SW 1271 (cell line): ENCODE results near the gene CD70.
A peak's percentile ranks its signal among the peaks of the same experiment; 100 is the strongest.
"Not testable (repeated sequence)": the region's sequence is repeated elsewhere in the genome, so short reads cannot be mapped to it uniquely, and the experiment has no call there.

Source experiments
- DNase-seq, 2 experiments: peaks; one replicate each; lab custom pipeline; 2025; lab: John Stamatoyannopoulos, UW

The CD70 gene, protein sequence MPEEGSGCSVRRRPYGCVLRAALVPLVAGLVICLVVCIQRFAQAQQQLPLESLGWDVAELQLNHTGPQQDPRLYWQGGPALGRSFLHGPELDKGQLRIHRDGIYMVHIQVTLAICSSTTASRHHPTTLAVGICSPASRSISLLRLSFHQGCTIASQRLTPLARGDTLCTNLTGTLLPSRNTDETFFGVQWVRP

DNA sequence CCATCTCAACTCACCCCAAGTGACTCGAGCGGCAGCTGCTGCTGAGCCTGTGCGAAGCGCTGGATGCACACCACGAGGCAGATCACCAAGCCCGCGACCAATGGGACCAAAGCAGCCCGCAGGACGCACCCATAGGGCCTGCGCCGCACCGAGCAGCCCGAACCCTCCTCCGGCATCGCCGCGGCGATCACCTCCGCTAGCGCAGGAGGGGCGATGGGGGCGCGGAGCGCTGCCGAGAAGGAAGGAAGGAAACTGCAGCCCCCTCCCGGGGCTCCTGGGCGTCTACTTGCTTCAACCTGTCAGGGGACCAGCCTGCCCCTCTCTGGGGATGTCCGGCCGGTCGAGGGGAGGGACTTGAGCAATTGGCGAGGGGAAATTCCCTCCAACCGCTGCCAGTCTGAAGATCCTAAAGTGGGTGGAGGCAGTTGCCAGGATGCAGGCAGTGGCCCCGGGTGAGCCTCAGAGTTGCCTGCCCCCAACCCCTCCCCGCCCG, at the start of gene CD70:
Gene CD70 (minus strand): TSS at position 324 of the 493 bp plus-strand sequence. CDS start 148 bp downstream, at position 176.
- peak in 1 of 2 experiments; percentile 39 for DNase-seq

DNA sequence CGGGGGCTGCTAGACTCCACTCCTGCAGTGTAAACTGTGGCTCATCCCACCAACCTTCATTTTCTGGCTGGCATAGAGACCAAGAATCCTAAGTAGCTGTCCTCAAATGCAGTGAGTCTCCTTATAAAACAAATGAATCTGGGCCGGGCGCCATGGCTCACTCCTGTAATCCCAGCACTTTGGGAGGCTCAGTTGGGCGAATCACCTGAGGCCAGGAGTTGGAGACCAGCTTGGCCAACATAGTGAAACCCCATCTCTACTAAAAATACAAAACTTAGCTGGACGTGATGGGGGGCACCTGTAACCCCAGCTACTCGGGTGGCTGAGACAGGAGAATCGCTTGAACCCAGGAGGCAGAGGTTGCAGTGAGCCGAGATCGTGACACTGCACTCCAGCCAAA, 49.4 kb upstream of the CD70 start:
- not testable (repeated sequence) for DNase-seq

DNA sequence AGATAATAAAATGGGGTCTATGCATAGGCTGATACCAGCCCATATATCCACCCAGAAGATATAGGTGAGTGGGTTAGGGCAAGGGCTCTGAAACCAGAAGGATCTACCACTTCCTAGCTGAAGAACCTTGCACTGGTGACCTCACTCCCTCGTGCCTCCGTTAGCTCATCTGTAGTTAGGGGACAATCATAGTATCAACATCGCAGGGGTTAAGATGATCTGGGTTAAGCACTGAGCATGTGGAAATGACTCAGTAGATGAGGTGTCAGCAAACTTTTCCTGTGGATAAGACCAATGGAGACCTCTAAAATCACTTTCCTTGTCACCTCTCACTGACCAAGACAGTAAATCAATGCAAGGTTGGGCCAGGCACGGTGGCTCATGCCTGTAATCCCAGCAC, 48.5 kb upstream of the CD70 start:
- peak in 1 of 2 experiments; percentile 6 for DNase-seq

GRCh38 chr19:6633456-6633813, 42.5 kb upstream of the CD70 start:
- not testable (repeated sequence) for DNase-seq

DNA sequence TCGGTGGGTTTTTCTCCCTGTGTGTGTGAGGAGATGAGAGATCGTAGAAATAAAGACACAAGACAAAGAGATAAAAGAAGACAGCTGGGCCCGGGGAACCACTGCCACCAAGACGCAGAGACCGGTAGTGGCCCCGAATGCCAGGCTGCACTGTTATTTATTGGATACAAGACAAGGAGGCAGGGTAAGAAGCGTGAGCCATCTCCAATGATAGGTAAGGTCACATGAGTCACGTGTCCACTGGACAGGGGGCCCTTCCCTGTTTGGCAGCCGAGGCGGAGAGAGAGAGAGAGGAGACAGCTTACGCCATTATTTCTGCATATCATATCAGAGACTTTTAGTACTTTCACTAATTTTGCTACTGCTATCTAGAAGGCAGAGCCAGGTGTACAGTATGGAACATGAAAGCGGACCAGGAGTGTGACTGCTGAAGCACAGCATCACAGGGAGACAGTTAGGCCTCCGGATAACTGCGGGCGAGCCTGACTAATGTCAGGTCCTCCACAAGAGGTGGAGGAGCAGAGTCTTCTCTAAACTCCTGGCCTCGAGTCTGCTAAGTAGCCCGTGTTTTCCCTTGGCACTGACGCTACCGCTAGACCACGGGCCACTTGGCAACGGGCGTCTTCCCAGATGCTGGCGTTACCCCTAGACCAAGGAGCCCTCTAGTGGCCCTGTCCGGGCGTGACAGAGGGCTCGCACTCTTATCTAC, 42.0 kb upstream of the CD70 start:
- peak; percentile 21 to 71 for DNase-seq

DNA sequence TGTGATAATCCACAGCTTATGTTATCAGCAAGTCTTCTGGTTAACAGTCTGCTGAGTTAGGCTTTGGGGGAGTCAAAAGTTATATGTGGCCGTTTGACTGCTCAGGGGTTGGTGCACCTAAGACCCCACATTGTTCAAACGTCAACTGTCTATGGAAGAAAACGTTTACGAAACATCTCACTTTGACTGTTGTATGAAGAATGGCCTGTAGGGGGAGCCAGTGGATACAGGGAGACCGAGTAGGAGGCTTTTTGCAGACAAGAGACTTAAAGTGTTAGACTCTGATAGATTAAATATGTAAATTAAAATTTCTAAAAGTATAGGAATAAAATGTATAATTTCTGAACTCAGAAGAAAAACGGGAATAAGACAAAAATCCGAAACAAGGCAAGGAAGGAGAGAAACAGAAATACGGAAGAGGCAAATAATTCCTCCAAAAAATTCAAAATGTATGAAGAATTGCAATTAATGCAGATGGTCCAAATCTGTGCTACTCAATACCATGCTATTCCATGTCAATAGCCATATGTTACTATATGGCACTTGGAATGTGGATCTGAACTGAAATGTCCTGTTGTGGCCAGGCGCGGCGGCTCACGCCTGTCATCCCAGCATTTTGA, 41.2 kb upstream of the CD70 start:
- peak; percentile 9 to 72 for DNase-seq

- DNase-seq = no peak
Measured at GRCh38 chr19:6626764-6627163, 35.8 kb upstream of the CD70 start.

DNA sequence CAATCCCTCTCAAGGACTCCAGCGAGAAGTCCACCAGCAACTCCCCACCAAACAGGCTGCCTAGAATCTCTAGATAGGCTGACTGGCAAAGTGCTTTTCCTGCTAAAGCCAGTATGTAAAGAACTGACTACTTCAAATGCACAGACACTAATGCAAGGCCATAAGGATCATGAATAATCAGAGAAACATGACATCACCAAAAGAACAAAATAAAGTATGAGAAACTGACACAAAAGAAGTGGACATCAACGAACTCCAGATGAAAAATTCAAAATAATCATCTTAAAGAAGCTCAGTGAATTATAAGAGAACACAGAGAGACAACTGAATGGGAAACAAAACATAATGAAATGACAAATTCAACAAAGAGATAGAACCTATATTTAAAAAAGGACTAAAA, 26.4 kb upstream of the CD70 start:
- DNase-seq = no peak

DNA sequence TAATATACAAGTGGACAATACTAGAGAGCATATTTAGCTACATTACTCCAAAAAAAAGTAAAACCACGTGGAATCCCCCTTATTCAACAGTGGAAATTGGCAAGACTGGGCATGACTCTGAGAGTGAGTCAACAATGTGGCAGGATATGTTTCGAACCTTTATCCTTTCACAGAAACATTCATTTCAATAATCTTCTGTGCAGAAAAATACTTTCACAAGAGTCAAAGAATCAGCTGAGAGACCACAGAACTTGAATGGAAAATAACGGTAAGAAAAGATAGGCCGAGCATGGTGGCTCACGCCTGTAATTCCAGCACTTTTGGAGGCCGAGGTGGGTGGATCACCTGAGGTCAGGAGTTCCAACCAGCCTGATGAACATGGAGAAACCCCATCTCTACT, 25.1 kb upstream of the CD70 start:
- DNase-seq = no peak

GRCh38 chr19:6613711-6614110, 22.8 kb upstream of the CD70 start:
- no peak for DNase-seq

DNA sequence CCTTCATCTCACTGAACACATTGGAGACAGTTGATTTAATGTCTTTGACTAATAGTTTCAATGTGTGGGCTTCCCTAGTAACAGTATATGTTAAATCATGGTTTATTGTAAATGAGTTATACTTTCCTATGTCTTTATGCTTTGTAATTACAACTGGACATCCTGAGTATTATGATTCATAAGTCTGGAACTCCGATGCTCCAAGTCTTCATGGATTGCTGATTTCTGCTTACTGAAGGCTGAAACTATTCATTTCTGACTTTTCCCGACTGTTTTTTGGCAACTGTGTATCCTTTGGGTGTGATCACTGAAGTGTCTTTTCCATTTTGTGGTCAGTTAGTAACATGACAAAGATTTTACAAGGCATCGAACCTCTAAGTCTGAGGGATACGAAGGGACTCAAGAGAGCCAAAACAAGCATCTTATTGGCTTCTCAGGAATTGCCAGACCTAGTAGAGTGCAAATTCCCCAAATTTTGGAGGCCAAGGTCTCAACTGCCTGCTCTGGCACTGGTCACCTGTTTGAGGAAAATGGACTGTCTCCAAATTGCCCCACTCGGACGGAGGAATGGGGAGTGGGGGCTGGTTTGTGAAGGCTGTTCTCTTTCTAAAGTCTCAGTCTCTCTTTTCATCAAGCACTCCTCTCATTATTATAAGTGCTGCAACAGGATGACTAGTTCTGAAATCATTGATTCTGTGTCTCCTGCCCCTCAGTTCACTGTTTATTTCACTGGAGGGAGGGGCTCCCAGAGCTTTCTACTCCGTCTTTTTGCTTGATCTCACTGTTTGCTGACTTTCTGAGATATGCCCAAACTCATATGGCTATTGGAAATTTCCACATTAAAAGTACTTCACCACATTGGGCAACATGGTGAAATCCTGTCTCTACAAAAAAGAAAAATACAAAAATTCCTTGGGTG, 20.2 kb upstream of the CD70 start:
- DNase-seq = peak; percentile 71 to 87

- no peak for DNase-seq
Measured at GRCh38 chr19:6608940-6609339, 18.0 kb upstream of the CD70 start.

DNA sequence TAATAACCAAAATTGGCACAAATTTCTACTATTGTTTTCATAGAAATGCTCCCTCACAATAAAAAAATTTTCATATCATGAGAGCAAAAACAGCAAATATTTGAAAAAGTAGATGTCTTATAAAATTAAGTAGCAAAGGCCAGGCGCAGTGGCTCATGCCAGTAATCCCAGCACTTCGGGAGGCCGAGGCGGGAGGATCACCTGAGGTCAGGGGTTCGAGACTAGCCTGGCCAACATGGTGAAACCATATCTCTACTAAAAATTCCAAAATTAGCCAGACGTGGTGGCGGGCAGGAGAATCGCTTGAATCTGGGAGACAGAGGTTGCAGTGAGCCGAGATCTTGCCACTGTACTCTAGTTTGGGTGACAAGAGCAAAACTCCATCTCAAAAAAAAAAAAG, 17.2 kb upstream of the CD70 start:
- DNase-seq = not testable (repeated sequence)

DNA sequence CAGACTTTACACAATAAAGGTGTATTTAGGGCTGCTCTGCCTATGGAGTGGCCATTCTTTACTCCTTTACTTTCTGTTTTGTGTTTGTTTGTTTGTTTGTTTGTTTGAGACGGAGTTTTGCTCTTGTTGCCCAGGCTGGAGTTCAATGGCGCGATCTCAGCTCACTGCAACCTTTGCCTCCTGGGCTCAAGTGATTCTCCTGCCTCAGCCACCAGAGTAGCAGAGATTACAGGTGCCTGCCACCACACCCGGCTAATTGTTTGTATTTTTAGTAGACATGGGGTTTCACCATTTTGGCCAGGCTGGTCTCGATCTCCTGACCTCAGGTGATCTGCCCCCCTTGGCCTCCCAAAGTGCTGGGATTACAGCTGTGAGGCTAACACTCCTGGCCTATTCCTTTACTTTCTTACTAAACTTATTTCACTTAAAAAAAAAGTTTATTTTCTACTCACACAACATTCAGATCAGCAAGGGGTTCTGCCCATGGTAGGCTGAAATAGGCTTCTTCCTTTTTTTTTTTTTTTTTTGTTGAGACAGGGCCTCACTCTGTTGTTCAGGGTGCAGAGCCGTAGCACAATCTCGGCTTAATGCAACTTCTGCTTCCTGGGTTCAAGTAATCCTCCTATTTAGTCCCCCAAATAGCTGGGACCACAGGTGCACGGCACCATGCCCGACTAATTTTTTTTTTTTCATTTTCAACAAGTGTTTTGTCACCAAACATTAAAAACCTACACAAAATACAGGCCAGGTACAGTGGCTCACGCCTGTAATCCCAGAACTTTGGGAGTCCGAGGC, 15.5 kb upstream of the CD70 start:
- DNase-seq = not testable (repeated sequence)

GRCh38 chr19:6604906-6605305, 14.0 kb upstream of the CD70 start:
- no peak for DNase-seq

DNA sequence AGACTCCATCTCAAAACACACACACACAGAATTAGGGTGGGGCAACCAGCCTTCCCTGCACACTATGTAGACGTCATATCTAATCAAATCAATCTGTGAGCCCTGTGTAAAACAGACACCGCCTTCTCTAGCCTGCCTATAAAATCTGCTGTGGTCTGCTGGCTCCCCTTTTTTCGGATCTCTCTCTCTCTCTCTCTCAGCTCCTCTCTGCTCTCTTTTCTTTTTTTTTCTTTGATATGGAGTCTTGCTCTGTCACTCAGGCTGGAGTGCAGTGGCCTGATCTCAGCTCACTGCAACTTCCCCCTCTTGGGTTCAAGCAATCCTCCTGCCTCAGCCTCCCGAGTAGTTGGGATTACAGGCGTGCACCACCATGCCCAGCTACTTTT, 11.8 kb upstream of the CD70 start:
- DNase-seq = no peak

GRCh38 chr19:6601537-6602052, 10.6 kb upstream of the CD70 start:
- DNase-seq = not testable (repeated sequence)

- not testable (repeated sequence) for DNase-seq
Measured at GRCh38 chr19:6600951-6601536, 10.1 kb upstream of the CD70 start.

GRCh38 chr19:6599866-6600454, 9.0 kb upstream of the CD70 start:
- DNase-seq = no peak

- not testable (repeated sequence) for DNase-seq
Measured at GRCh38 chr19:6598254-6598892, 7.4 kb upstream of the CD70 start.
